ENCODE data around the gene ADCY3. TPM values are rescaled to one million over a fixed set of nuclear protein-coding genes. Genes with fewer than 3 reads are reported as not detected.

Gene ADCY3
- total and polyA plus RNA-seq, 2 of the 13 experiments (the other 11 are each of a cell fraction or from before 2014, with no cell fraction given) = 0.11 to 0.61 TPM

DNA sequence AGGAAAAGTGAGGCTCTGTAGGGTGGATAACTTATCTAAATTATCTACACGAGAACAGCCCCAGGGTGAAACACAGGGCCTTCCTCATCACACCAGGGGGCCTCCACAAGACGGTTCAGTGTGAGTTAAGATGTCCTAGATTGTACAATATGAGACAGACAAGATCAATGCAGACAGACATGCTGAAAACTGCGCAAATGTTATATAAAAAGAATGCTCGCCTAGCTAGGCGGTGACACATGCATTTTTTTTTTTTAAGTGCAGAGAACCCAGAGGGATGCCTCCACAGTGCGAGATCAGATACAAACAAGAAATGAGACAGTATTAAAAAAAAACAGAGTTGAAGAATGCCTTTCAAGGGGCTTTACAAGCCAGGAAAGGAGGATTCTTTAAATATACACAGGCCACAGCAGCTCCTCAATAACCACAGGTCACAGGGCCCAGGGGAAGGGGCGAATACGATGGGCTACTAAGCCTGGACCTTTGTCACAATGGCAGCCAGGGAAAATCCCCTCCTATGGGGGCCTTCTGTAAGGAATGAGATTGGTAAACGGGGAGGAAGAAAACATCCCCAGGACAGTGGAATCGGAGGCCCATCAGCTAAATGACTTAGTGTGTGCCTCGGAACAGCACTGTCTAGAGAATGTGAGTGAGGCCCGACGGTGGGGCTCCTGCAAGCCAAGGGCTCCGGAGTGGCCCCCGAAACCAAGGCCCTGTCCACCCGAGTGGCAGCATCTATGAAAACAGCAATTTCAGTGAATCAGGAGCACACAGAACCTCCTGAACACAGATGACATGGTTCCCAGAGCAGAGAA is 48.9 kb downstream of the ADCY3 start:
- WGBS (ENCODE audit: low lambda C conversion rate) = 50% methylated on average over 16 of the region's 16 CpGs
- ATAC-seq (peak; percentile 8; the same call in 1 of the 3 replicates), DNase-seq (ENCODE audit: low spot score) (no peak), FAIRE-seq (no peak)
- H3K4me2 ChIP-seq (ENCODE audit: low read depth, low read length) = no peak overlapping the region
- no peak overlapping the region for H3K4me3 ChIP-seq (replicated peaks in 1 of 3; ENCODE audit: insufficient read depth in 1 of 3, low read depth in 2 of 3, low read length in 3 of 3)
- H4K20me1 ChIP-seq (ENCODE audit: insufficient read depth, low read length) = no peaks in the 10 kb centered on the region
- H3K79me2 ChIP-seq (ENCODE audit: insufficient read depth, low read length) = no peaks in the 10 kb centered on the region
- H3K27ac ChIP-seq (ENCODE audit: extremely low read length, insufficient read depth, low read length) = no peak overlapping the region
- no peaks in the 10 kb centered on the region for H3K36me3 ChIP-seq (replicated peaks in 1 of 2; ENCODE audit: control insufficient read depth in 1 of 2, insufficient read depth in 2 of 2, low read length in 2 of 2)
- H2AFZ ChIP-seq (ENCODE audit: low read length) = no peak overlapping the region
- no peak overlapping the region for H3K9ac ChIP-seq (ENCODE audit: insufficient read depth, low read depth, low read length)
- H3K9me3 ChIP-seq (ENCODE audit: low read length) = no peaks in the 10 kb centered on the region
- no TSS peak for BruUV-seq (replicated peaks)
- ChIA-PET CTCF (ENCODE audit: low intra/inter-chr PET ratio, low total read pairs) (no interaction called here), POLR2A (no interaction called here)
- intact Hi-C loops (cut with micrococcal nuclease; ENCODE audit: unreplicated experiment) = no loop called here
- in situ Hi-C loops (cut with HindIII; ENCODE audit: extremely low pct_ligation_motif_present, low pct_unique_long_range_greater_than_20kb) = no loop called here
- peaks cover 9% of the 10 kb centered on the region; the same call in 1 of the 2 replicates for H3K4me1 ChIP-seq (ENCODE audit: insufficient read depth, low read length)
- H3K27me3 ChIP-seq (ENCODE audit: control insufficient read depth in 1 of 2, insufficient read depth in 2 of 2, low read length in 2 of 2) = peaks cover 0 to 24% of the 10 kb centered on the region in 2 experiments; a peak in 1 of 5 replicates
- TF ChIP-seq KAT8 (CRISPR knock-in tag; IDR thresholded peaks at IDR 0.05) = no peak
- TF ChIP-seq, protein P1, sequence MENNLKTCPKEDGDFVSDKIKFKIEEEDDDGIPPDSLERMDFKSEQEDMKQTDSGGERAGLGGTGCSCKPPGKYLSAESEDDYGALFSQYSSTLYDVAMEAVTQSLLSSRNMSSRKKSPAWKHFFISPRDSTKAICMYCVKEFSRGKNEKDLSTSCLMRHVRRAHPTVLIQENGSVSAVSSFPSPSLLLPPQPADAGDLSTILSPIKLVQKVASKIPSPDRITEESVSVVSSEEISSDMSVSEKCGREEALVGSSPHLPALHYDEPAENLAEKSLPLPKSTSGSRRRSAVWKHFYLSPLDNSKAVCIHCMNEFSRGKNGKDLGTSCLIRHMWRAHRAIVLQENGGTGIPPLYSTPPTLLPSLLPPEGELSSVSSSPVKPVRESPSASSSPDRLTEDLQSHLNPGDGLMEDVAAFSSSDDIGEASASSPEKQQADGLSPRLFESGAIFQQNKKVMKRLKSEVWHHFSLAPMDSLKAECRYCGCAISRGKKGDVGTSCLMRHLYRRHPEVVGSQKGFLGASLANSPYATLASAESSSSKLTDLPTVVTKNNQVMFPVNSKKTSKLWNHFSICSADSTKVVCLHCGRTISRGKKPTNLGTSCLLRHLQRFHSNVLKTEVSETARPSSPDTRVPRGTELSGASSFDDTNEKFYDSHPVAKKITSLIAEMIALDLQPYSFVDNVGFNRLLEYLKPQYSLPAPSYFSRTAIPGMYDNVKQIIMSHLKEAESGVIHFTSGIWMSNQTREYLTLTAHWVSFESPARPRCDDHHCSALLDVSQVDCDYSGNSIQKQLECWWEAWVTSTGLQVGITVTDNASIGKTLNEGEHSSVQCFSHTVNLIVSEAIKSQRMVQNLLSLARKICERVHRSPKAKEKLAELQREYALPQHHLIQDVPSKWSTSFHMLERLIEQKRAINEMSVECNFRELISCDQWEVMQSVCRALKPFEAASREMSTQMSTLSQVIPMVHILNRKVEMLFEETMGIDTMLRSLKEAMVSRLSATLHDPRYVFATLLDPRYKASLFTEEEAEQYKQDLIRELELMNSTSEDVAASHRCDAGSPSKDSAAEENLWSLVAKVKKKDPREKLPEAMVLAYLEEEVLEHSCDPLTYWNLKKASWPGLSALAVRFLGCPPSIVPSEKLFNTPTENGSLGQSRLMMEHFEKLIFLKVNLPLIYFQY (CRISPR knock-in tag; IDR thresholded peaks at IDR 0.05; ENCODE audit: borderline replicate concordance) = no peak
- no peak for TF ChIP-seq NR2F6 (IDR thresholded peaks at IDR 0.05)
- no peak for TF ChIP-seq NR2F6 (CRISPR knock-in tag; IDR thresholded peaks at IDR 0.05)
- no peak for TF ChIP-seq HNF4G (IDR thresholded peaks at IDR 0.05; ENCODE audit: borderline replicate concordance, low read depth, low read length)
- TF ChIP-seq HNF4G (CRISPR knock-in tag; IDR thresholded peaks at IDR 0.05; ENCODE audit: borderline replicate concordance, low read depth) = no peak
- TF ChIP-seq FLYWCH1 (CRISPR knock-in tag; IDR thresholded peaks at IDR 0.05) = no peak
- TF ChIP-seq ZBTB42 (CRISPR knock-in tag; IDR thresholded peaks at IDR 0.05) = no peak
- TF ChIP-seq, protein P2, sequence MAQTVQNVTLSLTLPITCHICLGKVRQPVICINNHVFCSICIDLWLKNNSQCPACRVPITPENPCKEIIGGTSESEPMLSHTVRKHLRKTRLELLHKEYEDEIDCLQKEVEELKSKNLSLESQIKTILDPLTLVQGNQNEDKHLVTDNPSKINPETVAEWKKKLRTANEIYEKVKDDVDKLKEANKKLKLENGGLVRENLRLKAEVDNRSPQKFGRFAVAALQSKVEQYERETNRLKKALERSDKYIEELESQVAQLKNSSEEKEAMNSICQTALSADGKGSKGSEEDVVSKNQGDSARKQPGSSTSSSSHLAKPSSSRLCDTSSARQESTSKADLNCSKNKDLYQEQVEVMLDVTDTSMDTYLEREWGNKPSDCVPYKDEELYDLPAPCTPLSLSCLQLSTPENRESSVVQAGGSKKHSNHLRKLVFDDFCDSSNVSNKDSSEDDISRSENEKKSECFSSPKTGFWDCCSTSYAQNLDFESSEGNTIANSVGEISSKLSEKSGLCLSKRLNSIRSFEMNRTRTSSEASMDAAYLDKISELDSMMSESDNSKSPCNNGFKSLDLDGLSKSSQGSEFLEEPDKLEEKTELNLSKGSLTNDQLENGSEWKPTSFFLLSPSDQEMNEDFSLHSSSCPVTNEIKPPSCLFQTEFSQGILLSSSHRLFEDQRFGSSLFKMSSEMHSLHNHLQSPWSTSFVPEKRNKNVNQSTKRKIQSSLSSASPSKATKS (CRISPR knock-in tag; IDR thresholded peaks at IDR 0.05) = no peak
- TF ChIP-seq PHF8 (CRISPR knock-in tag; IDR thresholded peaks at IDR 0.05) = no peak
- TF ChIP-seq ZFP37 (CRISPR knock-in tag; IDR thresholded peaks at IDR 0.05; ENCODE audit: borderline replicate concordance) = no peak
- TF ChIP-seq, protein P3, sequence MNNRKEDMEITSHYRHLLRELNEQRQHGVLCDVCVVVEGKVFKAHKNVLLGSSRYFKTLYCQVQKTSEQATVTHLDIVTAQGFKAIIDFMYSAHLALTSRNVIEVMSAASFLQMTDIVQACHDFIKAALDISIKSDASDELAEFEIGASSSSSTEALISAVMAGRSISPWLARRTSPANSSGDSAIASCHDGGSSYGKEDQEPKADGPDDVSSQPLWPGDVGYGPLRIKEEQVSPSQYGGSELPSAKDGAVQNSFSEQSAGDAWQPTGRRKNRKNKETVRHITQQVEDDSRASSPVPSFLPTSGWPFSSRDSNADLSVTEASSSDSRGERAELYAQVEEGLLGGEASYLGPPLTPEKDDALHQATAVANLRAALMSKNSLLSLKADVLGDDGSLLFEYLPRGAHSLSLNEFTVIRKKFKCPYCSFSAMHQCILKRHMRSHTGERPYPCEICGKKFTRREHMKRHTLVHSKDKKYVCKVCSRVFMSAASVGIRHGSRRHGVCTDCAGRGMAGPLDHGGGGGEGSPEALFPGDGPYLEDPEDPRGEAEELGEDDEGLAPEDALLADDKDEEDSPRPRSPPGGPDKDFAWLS (CRISPR knock-in tag; IDR thresholded peaks at IDR 0.05; ENCODE audit: borderline replicate concordance) = no peak

All from HepG2 (cell line).